ENCODE data around the gene LYRM1. TPM values are rescaled to one million over a fixed set of nuclear protein-coding genes. Genes with fewer than 3 reads are reported as not detected.
A peak's percentile ranks its signal among the peaks of the same experiment; 100 is the strongest.

Gene LYRM1
- total and polyA plus RNA-seq, 2 of the 4 experiments (the other 2 are of a cell fraction) = 19.0 to 35.0 TPM

- no TSS peak for BruUV-seq (replicated peaks)
- Histone ChIP-seq H3K27me3 (ENCODE audit: control insufficient read depth, insufficient read depth, low read length) (no peaks in the 10 kb centered on the region), H4K20me1 (ENCODE audit: insufficient read depth, low read length) (0 out of 2 replicates have a peak, but pooled peaks cover under 1% of the 10 kb centered on the region), H3K27ac (ENCODE audit: insufficient read depth, low read length) (no peak overlapping the region), H4K91ac (ENCODE audit: insufficient read depth, low read depth, low read length) (peak overlapping the region; percentile 31; the same call in 1 of the 2 replicates), H3K9me3 (ENCODE audit: control insufficient read depth, insufficient read depth, low read length) (no peaks in the 10 kb centered on the region), H3K4ac (ENCODE audit: low read depth, low read length) (peak overlapping the region; percentile 58; the same call in 1 of the 2 replicates), H3K4me2 (ENCODE audit: low read depth, low read length) (no peak overlapping the region), H2AFZ (replicated peaks; ENCODE audit: low read length, poor library complexity) (no peak overlapping the region), H3K4me3 (ENCODE audit: insufficient read depth, low read depth, low read length) (no peak overlapping the region), H3K36me3 (ENCODE audit: control insufficient read depth, insufficient read depth, low read length) (no peaks in the 10 kb centered on the region), H2AK9ac (replicated peaks; ENCODE audit: low read depth, low read length, poor library complexity) (no peak overlapping the region), H3K79me1 (ENCODE audit: low read depth in 1 of 2, low read length in 2 of 2) (peaks cover 36 to 78% of the 10 kb centered on the region in 2 experiments), H4K8ac (ENCODE audit: low read depth in 2 of 2, low read length in 2 of 2) (peak overlapping the region in 1 of 2 experiments; percentile 36; a peak in 1 of 4 replicates), H2BK20ac (ENCODE audit: low read depth, low read length) (peak overlapping the region; percentile 91), H3K14ac (replicated peaks; ENCODE audit: low read depth, low read length) (peak overlapping the region; percentile 78), H2AK5ac (ENCODE audit: low read depth, low read length) (peak overlapping the region; percentile 61; the same call in 1 of the 2 replicates), H3K56ac (ENCODE audit: extremely low read depth, insufficient read depth, low read length) (no peak overlapping the region), H3K18ac (ENCODE audit: low read depth, low read length) (no peak overlapping the region), H4K5ac (ENCODE audit: low read depth, low read length) (no peak overlapping the region), H3K4me1 (ENCODE audit: control insufficient read depth, insufficient read depth, low read length) (peaks cover 20% of the 10 kb centered on the region), H2BK120ac (ENCODE audit: low read depth, low read length) (peak overlapping the region; percentile 99), H3K9me1 (ENCODE audit: insufficient read depth, low read length) (peaks cover 29% of the 10 kb centered on the region), H3K9ac (ENCODE audit: low read depth, low read length) (no peak overlapping the region), H3K23ac (ENCODE audit: low read depth, low read length) (peak overlapping the region; percentile 35; the same call in 1 of the 2 replicates), H2BK5ac (ENCODE audit: low read depth, low read length, poor library complexity, severe bottlenecking) (peak overlapping the region; percentile 55), H2BK15ac (ENCODE audit: low read depth, low read length) (peak overlapping the region; percentile 91; the same call in 1 of the 3 replicates)
- no peak for ATAC-seq (ENCODE audit: low read depth)
- TF ChIP-seq MAFK (IDR thresholded peaks at IDR 0.05; ENCODE audit: low read depth, low read length) = 0 out of 2 replicates have a peak, but pooled peaks have one; percentile 8
- no peak for TF ChIP-seq USF2 (IDR thresholded peaks at IDR 0.05; ENCODE audit: low read depth, low read length)
- in situ Hi-C loops (cut with MboI; ENCODE audit: low sequenced_read_pairs) = no loop called here
- WGBS, 2 experiments (ENCODE audit: extremely low coverage in 2 of 2, insufficient read length in 1 of 2) = no CpG with 5 or more reads among the region's 3 CpGs
- CTCF ChIA-PET = no interaction called here
- dilution Hi-C loops (cut with HindIII; ENCODE audit: low sequenced_read_pairs, unreplicated experiment) = no loop called here
- intact Hi-C loops (cut with micrococcal nuclease) = loop anchor here (5.0 kb wide), 1 partner anchor 253 kb away; the partner anchor contains the start of gene LDAF1
- peak; percentile 60 for DNase-seq
- POLR2A ChIA-PET (ENCODE audit: unreplicated experiment) = no interaction called here
Measured at GRCh38 chr16:20904507-20905081, 4.0 kb downstream of the LYRM1 start.

Data from IMR-90 (cell line).